Activated B cell treated with CpG ODN at 0.5 μM for 24 hours (primary cell): ENCODE measurements around the gene SMAD9. TPM values are rescaled to one million over a fixed set of nuclear protein-coding genes. Genes with fewer than 3 reads are reported as not detected.

Experiments used
- ATAC-seq: fragments of 200-7000 bp; cut with Tn5 transposase; one replicate; pipeline ENCODE4 v1.10.0; 2021; ENCODE audit warnings: low read depth, mild to moderate bottlenecking, moderate library complexity
- CTCF ChIA-PET: fragments of 350-600 bp; sonication (Branson Sonifier 250); formaldehyde crosslinking; loops from one replicate; lab custom pipeline; 2021; ENCODE audit warnings: antibody characterized with exemption; lab: Charles Lee
- POLR2A ChIA-PET: fragments of 350-600 bp; sonication (Branson Sonifier 250); formaldehyde crosslinking; loops from one replicate; lab custom pipeline; 2021; ENCODE audit warnings: antibody characterized with exemption; lab: Charles Lee
- DNase-seq: peaks from one replicate; pipeline ENCODE4 v3.0.0; 2022
- H3K27ac Mint-ChIP-seq: one replicate; pipeline ENCODE4 v1.8.0; 2020; ENCODE audit warnings: mixed read lengths
- H3K27me3 Mint-ChIP-seq: one replicate; pipeline ENCODE4 v1.8.0; 2021; ENCODE audit warnings: mixed read lengths
- H3K36me3 Mint-ChIP-seq: one replicate; pipeline ENCODE4 v1.8.0; 2021; ENCODE audit warnings: low read depth, mixed read lengths
- H3K4me1 Mint-ChIP-seq: one replicate; pipeline ENCODE4 v1.8.0; 2021; ENCODE audit warnings: mixed read lengths
- H3K4me3 Mint-ChIP-seq: one replicate; pipeline ENCODE4 v1.8.0; 2020; ENCODE audit warnings: mild to moderate bottlenecking, mixed read lengths
- H3K9me3 Mint-ChIP-seq: one replicate; pipeline ENCODE4 v1.8.0; 2020; ENCODE audit warnings: mixed read lengths
- intact Hi-C: fragments of 100-400 bp; cut with micrococcal nuclease; formaldehyde crosslinking; loops from one replicate; pipeline ENCODE4 v1.15.1; 2024
- total RNA-seq: library from RNA; stranded (reverse); gene quantifications from 2 replicates; pipeline ENCODE4 v1.2.3, GENCODE V29; 2022
- TF ChIP-seq, protein P1 (sequence below): fragments of 200-600 bp; IDR thresholded peaks from one replicate; pipeline ENCODE4 v1.8.0; 2022; ENCODE audit warnings: antibody characterized with exemption, mild to moderate bottlenecking

The SMAD9 gene
- total RNA-seq, 1 donor from 2014 or later: not detected

- Mint-ChIP-seq H3K36me3 (peaks cover 3% of the 10 kb centered on the region), H3K4me3 (no peak overlapping the region), H3K9me3 (no peaks in the 10 kb centered on the region), H3K27me3 (no peaks in the 10 kb centered on the region), H3K4me1 (no peaks in the 10 kb centered on the region), H3K27ac (no peak overlapping the region)
- ATAC-seq (no peak), DNase-seq (no peak)
- TF ChIP-seq, protein P1, sequence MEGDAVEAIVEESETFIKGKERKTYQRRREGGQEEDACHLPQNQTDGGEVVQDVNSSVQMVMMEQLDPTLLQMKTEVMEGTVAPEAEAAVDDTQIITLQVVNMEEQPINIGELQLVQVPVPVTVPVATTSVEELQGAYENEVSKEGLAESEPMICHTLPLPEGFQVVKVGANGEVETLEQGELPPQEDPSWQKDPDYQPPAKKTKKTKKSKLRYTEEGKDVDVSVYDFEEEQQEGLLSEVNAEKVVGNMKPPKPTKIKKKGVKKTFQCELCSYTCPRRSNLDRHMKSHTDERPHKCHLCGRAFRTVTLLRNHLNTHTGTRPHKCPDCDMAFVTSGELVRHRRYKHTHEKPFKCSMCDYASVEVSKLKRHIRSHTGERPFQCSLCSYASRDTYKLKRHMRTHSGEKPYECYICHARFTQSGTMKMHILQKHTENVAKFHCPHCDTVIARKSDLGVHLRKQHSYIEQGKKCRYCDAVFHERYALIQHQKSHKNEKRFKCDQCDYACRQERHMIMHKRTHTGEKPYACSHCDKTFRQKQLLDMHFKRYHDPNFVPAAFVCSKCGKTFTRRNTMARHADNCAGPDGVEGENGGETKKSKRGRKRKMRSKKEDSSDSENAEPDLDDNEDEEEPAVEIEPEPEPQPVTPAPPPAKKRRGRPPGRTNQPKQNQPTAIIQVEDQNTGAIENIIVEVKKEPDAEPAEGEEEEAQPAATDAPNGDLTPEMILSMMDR: no peak
- intact Hi-C loops: no loop called here
- ChIA-PET CTCF (no interaction called here), POLR2A (no interaction called here)
Measured at GRCh38 chr13:36839281-36839680, 80.8 kb downstream of the SMAD9 start.

DNA sequence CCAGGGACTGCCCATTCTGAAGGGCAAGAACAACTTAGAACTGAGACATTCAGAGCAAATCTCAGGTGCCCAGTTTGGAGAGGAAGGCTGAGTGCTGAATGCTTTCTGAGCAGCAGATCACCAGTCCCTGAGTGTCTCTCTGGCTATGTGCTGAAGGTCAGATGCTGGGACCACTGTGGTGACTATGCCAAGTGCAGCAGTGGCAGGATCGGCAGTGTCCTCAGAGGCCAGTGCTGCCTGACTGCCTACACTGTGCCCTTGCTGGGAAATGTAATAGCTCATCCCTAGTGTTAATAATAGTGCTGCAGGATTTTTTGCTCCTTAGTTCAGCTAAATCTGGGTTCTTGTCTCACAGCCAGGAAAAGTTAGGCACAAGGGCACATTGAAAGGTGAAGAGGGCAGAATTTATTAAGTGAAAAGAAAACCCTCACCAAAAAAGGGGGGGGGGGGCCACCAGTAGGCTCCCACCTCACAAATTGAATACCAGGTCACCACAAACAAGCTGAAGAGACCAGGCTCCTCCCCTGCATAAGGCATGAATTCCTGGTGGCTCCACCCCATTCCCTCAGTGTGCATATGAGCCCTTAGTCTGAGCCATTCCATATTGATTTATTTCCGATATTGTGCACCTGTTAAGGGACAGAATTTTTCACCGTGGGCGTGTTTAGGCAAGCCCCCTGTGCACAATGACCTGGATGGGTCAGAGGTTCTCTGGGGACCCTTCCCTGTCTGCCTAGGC is 82.5 kb downstream of the SMAD9 start:
- Mint-ChIP-seq H3K4me1 (no peaks in the 10 kb centered on the region), H3K4me3 (no peak overlapping the region), H3K27ac (no peak overlapping the region), H3K9me3 (no peaks in the 10 kb centered on the region), H3K27me3 (no peaks in the 10 kb centered on the region), H3K36me3 (peaks cover 3% of the 10 kb centered on the region)
- DNase-seq: no peak
- ATAC-seq: no peak
- POLR2A ChIA-PET: no interaction called here
- intact Hi-C loops: no loop called here
- TF ChIP-seq, protein P1: no peak
- CTCF ChIA-PET: no interaction called here

GRCh38 chr13:36834299-36834698 is 85.7 kb downstream of the SMAD9 start:
- no peak for DNase-seq
- H3K36me3 Mint-ChIP-seq: peaks cover 10% of the 10 kb centered on the region
- intact Hi-C loops: no loop called here
- no peaks in the 10 kb centered on the region for H3K27me3 Mint-ChIP-seq
- TF ChIP-seq, protein P1: no peak
- ChIA-PET POLR2A (no interaction called here), CTCF (no interaction called here)
- no peak overlapping the region for H3K27ac Mint-ChIP-seq
- no peaks in the 10 kb centered on the region for H3K9me3 Mint-ChIP-seq
- H3K4me1 Mint-ChIP-seq: no peaks in the 10 kb centered on the region
- ATAC-seq: no peak
- H3K4me3 Mint-ChIP-seq: no peak overlapping the region

DNA sequence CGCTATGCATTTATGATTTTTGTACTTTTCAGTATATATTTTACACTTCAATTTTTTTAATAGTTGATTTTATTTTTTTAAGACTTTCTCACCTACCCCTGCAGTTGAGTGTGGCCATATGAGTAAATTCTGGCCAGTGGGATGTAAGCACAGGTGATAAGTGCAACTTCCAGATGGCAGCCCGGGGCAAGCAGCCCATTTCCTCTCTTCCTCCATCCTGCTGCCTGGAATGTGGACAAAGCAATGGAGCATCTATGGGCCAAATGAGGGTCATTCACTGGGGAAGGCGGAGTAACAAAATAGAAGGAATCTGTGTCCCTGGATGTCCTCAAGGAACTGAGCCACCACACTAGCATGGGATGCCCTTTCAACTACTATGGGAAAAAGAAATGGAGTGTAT is 88.7 kb downstream of the SMAD9 start:
- Mint-ChIP-seq H3K4me1 (no peaks in the 10 kb centered on the region), H3K27ac (no peak overlapping the region), H3K36me3 (peaks cover 28% of the 10 kb centered on the region), H3K27me3 (no peaks in the 10 kb centered on the region), H3K4me3 (no peak overlapping the region), H3K9me3 (no peaks in the 10 kb centered on the region)
- CTCF ChIA-PET: no interaction called here
- POLR2A ChIA-PET: no interaction called here
- ATAC-seq (no peak), DNase-seq (no peak)
- intact Hi-C loops: no loop called here
- TF ChIP-seq, protein P1: no peak

GRCh38 chr13:36829753-36830152 is 90.3 kb downstream of the SMAD9 start:
- no peak for DNase-seq
- H3K4me1 Mint-ChIP-seq: no peaks in the 10 kb centered on the region
- H3K36me3 Mint-ChIP-seq: peaks cover 34% of the 10 kb centered on the region
- no peak for ATAC-seq
- ChIA-PET POLR2A (no interaction called here), CTCF (no interaction called here)
- no peak overlapping the region for H3K27ac Mint-ChIP-seq
- H3K4me3 Mint-ChIP-seq: no peak overlapping the region
- TF ChIP-seq, protein P1: no peak
- no peaks in the 10 kb centered on the region for H3K27me3 Mint-ChIP-seq
- H3K9me3 Mint-ChIP-seq: no peaks in the 10 kb centered on the region
- intact Hi-C loops: no loop called here
